Ascending aorta (tissue), 2 donors: ENCODE data around the gene TYMS. TPM values are rescaled to one million over a fixed set of nuclear protein-coding genes. Genes with fewer than 3 reads are reported as not detected.

Experiments
- DNase-seq, 2 donors: peaks; one replicate each; pipeline ENCODE4 v3.0.0-alpha.2; 2019; ENCODE audit warnings: low spot score in 2 of 2
- H3K27ac ChIP-seq, 2 donors: fragments of 200-600 bp; sonication (generic); one replicate each; pipeline ENCODE4 v1.5.1; 2016 to 2017; ENCODE audit warnings: mild to moderate bottlenecking in 1 of 2
- H3K27me3 ChIP-seq: fragments of 200-600 bp; sonication (generic); one replicate; pipeline ENCODE4 v1.5.1; 2017
- H3K36me3 ChIP-seq, 2 donors: fragments of 200-600 bp; sonication (generic); one replicate each; pipeline ENCODE4 v1.5.1; 2016
- H3K4me1 ChIP-seq, 2 donors: fragments of 200-600 bp; sonication (generic); one replicate each; pipeline ENCODE4 v1.5.1; 2016 to 2017; ENCODE audit warnings: mild to moderate bottlenecking in 1 of 2
- H3K4me3 ChIP-seq, 2 donors: fragments of 200-600 bp; sonication (generic); one replicate each; pipeline ENCODE4 v1.5.1; 2016 to 2017; ENCODE audit warnings: mild to moderate bottlenecking in 1 of 2
- H3K9me3 ChIP-seq, 2 donors: fragments of 200-600 bp; sonication (generic); one replicate each; pipeline ENCODE4 v1.5.1; 2016
- intact Hi-C: fragments of 100-400 bp; cut with DNase I; formaldehyde crosslinking; loops from one replicate; pipeline ENCODE4 v1.15.1; 2023
- total RNA-seq: library from RNA; depleted of rRNA; stranded (reverse); fragments of >200 nt; gene quantifications from one replicate; pipeline ENCODE4 v1.1.0, GENCODE V29; 2016
- TF ChIP-seq, protein P1 (sequence below), 3 experiments: fragments of 200-600 bp in 2 of 3; fragments of 450-650 bp in 1 of 3; sonication (generic) in 2 of 3; IDR thresholded peaks; one replicate each; pipeline ENCODE4 v1.5.1; 2016 to 2019; ENCODE audit warnings: antibody characterized with exemption in 3 of 3, mild to moderate bottlenecking in 1 of 3, moderate library complexity in 1 of 3

The TYMS gene
- total RNA-seq, 1 donor from 2014 or later = 0.53 TPM

DNA sequence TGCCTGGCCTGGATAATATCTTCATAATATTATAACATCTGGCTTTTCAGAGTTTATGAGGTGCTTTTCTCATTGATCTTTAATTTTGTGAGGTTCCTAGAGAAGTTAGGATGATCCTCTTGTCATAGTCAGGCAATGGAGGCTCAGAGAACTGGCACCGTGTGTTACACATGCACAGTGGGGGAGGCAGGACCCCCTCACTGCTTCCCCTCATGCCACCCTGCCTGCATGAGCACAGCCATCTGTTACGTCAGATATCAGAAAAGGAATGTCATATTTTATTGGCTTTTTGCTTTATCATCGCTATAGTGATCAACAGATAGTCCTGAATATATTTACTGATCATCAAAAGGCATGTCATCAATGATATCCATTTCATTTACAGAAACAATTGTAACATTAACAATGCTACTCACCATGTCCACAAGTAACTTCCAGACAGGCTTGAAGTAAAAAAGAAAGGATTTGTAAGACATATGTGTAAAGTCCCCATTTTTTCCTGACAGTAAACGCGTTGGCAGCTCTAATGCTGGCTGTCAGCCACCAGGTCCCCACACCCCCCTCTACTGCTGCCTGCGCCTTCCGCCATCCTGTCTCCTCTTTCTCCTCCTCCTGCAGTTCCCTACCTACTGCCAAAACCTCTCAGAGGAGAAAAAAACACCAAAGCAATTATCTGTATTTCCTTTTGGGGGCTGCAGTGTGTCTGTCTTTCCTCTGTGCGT lies 36.2 kb downstream of the TYMS start:
- TF ChIP-seq, protein P1, sequence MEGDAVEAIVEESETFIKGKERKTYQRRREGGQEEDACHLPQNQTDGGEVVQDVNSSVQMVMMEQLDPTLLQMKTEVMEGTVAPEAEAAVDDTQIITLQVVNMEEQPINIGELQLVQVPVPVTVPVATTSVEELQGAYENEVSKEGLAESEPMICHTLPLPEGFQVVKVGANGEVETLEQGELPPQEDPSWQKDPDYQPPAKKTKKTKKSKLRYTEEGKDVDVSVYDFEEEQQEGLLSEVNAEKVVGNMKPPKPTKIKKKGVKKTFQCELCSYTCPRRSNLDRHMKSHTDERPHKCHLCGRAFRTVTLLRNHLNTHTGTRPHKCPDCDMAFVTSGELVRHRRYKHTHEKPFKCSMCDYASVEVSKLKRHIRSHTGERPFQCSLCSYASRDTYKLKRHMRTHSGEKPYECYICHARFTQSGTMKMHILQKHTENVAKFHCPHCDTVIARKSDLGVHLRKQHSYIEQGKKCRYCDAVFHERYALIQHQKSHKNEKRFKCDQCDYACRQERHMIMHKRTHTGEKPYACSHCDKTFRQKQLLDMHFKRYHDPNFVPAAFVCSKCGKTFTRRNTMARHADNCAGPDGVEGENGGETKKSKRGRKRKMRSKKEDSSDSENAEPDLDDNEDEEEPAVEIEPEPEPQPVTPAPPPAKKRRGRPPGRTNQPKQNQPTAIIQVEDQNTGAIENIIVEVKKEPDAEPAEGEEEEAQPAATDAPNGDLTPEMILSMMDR (IDR thresholded peaks at IDR 0.05) = no peak
- intact Hi-C loops = no loop called here
- DNase-seq = no peak
- Histone ChIP-seq H3K27ac (no peak overlapping the region), H3K36me3 (peaks cover 16 to 36% of the 10 kb centered on the region in 2 donors), H3K4me3 (no peak overlapping the region), H3K4me1 (no peaks in the 10 kb centered on the region), H3K27me3 (no peaks in the 10 kb centered on the region), H3K9me3 (no peaks in the 10 kb centered on the region)

DNA sequence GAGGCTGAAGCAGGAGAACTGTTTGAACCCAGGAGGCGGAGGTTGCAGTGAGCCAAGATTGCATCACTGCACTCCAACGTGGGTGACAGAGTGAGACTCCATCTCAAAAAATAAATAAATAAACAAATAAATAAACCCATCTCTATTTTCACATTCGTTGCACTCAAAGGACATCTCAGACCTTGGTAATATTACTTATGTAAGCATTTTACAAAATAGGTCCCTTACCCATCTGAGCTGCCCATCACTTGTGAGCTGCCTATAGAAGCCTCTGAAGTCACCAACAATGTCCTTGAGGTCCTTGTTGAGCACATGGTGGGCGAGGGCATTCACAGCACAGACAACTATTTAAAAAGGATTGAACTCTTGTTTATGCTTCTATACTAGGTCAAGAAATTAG lies 39.6 kb downstream of the TYMS start:
- Histone ChIP-seq H3K4me1 (no peaks in the 10 kb centered on the region), H3K27me3 (no peaks in the 10 kb centered on the region), H3K4me3 (no peak overlapping the region), H3K9me3 (no peaks in the 10 kb centered on the region), H3K27ac (no peak overlapping the region), H3K36me3 (peaks cover 14 to 23% of the 10 kb centered on the region in 2 donors)
- TF ChIP-seq, protein P1 (IDR thresholded peaks at IDR 0.05) = no peak
- intact Hi-C loops = no loop called here
- no peak for DNase-seq

DNA sequence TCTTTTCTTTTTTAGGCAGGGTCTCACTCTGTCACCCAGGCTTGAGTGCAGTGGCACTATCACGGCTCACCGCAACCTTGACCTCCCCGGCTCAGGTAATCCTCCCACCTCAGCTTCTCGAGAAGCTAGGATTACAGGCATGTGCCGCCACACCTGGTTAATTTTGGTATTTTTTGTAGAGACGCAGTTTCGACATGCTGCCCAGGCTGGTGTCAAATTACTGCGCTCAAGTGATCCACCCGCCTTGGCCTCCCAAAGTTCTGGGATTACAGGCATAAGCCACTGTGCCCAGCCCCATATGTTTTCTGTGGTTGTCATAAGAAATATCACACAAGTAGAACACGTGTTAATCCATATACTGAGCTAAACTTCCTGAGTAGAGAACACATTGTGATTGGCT lies 40.3 kb downstream of the TYMS start:
- Histone ChIP-seq H3K27ac (no peak overlapping the region), H3K9me3 (no peaks in the 10 kb centered on the region), H3K4me1 (no peaks in the 10 kb centered on the region), H3K36me3 (peaks cover 10 to 23% of the 10 kb centered on the region in 2 donors), H3K4me3 (no peak overlapping the region), H3K27me3 (no peaks in the 10 kb centered on the region)
- DNase-seq = no peak
- intact Hi-C loops = no loop called here
- TF ChIP-seq, protein P1 (IDR thresholded peaks at IDR 0.05) = no peak

DNA sequence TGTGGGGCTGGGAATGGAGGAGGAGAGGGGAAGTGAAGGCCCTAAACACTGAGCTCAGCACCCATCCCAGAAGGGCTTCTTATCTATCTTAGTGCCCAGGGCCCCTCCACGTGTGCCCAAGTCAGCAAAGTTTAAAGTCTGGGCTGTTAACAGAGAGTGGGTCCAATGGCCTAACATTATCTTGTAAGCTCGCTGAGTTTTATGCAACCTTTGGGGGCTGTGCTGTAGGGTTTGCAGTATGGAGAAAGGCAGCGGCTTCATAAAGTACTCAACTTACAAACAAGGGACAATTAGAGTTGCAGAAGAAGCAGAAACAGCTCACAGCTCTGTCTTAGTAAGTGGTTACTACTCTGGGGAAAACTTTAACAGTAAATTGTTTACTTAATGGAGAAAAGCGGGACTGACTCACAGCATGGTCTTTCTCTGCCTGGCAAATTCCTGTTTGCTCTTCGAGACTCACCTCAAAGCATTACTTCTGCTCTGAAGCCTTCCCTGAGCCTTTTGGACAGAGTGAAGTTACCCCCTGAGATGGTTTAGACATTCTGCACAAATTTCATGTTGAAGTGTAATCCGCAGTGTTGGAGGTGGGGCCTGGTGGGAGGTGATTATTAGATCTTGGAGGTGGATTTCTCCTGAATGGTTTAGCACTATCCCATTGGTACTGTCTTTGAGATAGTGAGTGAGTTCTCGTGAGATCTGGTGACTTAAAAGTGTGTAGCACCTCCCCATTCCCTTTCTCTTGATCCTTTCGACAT lies 45.9 kb downstream of the TYMS start:
- H3K27ac ChIP-seq = no peak overlapping the region
- intact Hi-C loops = no loop called here
- H3K9me3 ChIP-seq = no peaks in the 10 kb centered on the region
- H3K36me3 ChIP-seq = peaks cover 4 to 25% of the 10 kb centered on the region in 2 donors
- no peaks in the 10 kb centered on the region for H3K27me3 ChIP-seq
- no peak for DNase-seq
- H3K4me3 ChIP-seq = no peak overlapping the region
- H3K4me1 ChIP-seq = no peaks in the 10 kb centered on the region
- TF ChIP-seq, protein P1 (IDR thresholded peaks at IDR 0.05) = no peak

DNA sequence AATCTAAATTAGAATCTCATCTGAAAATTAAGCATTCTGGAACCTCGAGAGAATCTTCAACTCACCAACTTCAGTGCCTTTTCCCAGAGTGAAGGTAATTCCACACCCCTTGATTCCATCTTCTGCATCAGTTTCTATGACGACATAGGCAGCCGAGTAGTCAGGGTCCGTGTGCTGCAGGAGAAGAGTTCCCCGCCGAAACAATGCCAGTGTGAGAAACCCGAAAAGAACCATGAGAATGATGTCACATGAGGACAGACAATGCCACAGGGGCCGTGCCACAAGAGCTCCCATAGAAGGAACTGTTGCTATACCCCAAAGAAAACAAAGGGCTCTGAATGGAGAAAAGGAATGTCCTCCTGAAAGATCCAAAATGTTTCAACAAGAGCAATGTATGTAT lies 49.0 kb downstream of the TYMS start:
- H3K4me1 ChIP-seq = no peaks in the 10 kb centered on the region
- peaks cover 4 to 17% of the 10 kb centered on the region in 2 donors for H3K36me3 ChIP-seq
- no peaks in the 10 kb centered on the region for H3K9me3 ChIP-seq
- no peak for DNase-seq
- no peak overlapping the region for H3K4me3 ChIP-seq
- intact Hi-C loops = no loop called here
- no peak overlapping the region for H3K27ac ChIP-seq
- TF ChIP-seq, protein P1 (IDR thresholded peaks at IDR 0.05) = no peak
- H3K27me3 ChIP-seq = no peaks in the 10 kb centered on the region
